ENCODE results near the gene CSF2.
"Not testable (repeated sequence)": the region's sequence is repeated elsewhere in the genome, so short reads cannot be mapped to it uniquely, and the experiment has no call there.

The CSF2 gene

DNA sequence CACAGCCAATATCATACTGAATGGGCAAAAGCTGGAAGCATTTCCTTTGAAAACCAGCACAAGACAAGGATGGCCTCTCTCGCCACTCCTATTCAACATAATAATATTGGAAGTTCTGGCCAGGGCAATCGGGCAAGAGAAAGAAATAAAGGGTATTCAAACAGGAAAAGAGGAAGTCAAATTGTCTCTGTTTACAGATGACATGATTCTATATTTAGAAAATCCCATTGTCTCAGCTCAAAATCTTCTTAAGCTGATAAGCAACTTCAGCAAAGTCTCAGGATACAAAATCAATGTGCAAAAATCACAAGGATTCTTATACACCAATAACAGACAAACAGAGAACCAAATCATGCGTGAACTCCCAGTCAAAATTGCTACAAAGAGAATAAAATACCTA, 47.1 kb downstream of the CSF2 start:
- DNase-seq; intact Hi-C loops (cut with DNase I): not testable (repeated sequence)

DNA sequence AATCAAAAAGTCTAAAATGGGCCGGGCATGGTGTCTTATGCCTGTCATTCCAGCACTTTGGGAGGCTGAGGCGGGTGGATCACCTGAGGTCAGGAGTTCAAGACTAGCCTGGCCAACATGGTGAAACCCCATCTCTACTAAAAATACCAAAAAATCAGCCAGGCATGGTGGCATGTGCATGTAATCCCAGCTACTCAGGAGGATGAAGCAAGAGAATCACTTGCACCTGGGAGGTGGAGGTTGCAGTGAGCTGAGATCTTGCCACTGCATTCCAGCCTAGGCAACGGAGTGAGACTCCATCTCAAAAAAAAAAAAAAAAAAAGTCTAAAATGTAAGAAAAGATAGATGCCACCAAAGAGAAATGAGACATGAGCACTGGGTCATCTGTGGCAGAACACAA, 49.4 kb downstream of the CSF2 start:
- intact Hi-C loops (cut with DNase I); DNase-seq: not testable (repeated sequence)

DNA sequence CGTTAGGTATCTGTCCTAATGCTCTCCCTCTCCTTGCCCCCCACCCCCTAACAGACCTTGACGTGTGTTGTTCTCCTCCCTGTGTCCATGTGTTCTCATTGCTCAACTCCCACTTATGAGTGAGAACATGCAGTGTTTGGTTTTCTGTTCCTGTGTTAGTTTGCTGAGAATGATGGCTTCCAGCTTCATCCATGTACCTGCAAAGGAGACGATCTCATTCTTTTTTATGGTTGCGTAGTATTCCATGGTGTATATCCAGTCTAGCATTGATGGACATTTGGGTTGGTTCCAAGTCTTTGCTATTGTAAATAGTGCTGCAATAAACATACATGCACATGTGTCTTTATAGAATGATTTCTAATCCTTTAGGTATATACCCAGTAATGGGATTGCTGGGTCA, 50.0 kb downstream of the CSF2 start:
- DNase-seq; intact Hi-C loops (cut with DNase I): not testable (repeated sequence)
